ENCODE data around the gene ATF2. TPM values are rescaled to one million over a fixed set of nuclear protein-coding genes. Genes with fewer than 3 reads are reported as not detected.

The ATF2 gene
- polyA plus RNA-seq, 6 donors from 2014 or later, result 22.9 to 42.8 (median 35.4) TPM

DNA sequence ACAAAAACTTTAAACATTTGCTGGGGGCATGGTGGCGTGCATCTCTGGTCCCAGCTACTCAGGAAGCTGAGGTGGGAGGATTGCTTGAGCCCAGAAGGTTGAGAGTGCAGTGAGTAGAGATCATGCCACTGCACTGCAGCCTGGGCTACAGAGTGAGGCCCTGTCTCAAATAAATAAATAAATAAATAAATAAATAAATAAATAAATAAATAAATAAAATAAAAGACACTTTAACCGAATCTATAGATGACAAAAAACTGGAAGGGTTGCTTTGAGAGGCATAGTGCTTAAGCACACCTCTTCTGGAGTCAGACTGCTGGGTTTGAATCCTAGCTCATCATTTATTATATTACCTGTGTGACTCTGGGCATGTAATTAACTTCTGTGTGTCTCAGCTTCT is 141.6 kb downstream of the ATF2 start:
- Mint-ChIP-seq H3K36me3 (peaks cover 0 to 9% of the 10 kb centered on the region in 2 donors), H3K4me1 (no peaks in the 10 kb centered on the region), H3K27me3 (peaks cover 0 to 12% (median 0%) of the 10 kb centered on the region in 3 donors), H3K27ac (no peak overlapping the region), H3K4me3 (no peak overlapping the region), H3K9me3 (peaks cover 0 to 6% (median 3%) of the 10 kb centered on the region in 7 donors)
- no peak for ATAC-seq (ENCODE audit: low read depth in 2 of 2)
- no peak for DNase-seq

DNA sequence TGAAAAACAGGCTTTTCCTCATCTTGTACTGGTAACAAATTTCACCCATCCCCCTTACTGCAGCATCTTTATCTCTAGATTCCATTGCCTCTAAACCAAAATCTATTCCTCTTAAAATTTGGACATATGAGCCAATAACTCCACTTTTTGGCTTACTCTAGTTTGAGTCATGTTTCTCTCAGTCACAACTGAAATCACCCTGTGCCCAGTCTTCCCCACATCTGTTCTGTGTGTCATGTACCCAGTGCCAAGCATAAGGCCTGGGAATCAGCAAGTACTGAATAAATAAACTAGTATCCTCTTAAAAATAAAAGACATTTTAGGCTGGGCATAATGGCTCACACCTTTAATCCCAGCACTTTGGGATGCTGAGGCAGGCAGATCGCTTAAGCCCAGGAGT is 142.1 kb downstream of the ATF2 start:
- H3K36me3 Mint-ChIP-seq, result peaks cover 0 to 9% of the 10 kb centered on the region in 2 donors
- no peak for ATAC-seq (ENCODE audit: low read depth in 2 of 2)
- no peak overlapping the region for H3K4me3 Mint-ChIP-seq
- DNase-seq, result no peak
- no peak overlapping the region for H3K27ac Mint-ChIP-seq
- peaks cover 0 to 17% (median 0%) of the 10 kb centered on the region in 3 donors for H3K27me3 Mint-ChIP-seq
- H3K4me1 Mint-ChIP-seq, result no peaks in the 10 kb centered on the region
- peaks cover 0 to 6% (median 3%) of the 10 kb centered on the region in 7 donors for H3K9me3 Mint-ChIP-seq

DNA sequence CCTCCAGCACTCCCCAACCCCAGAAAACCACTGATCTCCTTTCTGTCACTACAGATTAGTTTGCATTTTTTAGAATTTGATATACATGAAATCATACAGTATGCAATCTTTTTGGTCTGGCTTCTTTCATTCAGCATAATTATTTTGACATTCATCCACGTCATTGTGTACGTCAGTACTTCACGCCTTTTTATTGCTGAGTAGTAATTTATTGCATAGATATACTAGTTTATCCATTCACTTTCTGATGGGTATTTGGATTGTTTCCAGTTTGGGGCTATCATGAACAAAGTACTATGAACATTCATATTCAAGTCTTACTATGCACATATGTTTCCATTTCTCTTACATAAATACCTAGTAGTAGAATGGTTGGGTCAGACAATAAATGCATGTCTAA is 142.8 kb downstream of the ATF2 start:
- Mint-ChIP-seq H3K36me3 (peaks cover 0 to 9% of the 10 kb centered on the region in 2 donors), H3K27ac (no peak overlapping the region), H3K4me3 (no peak overlapping the region), H3K27me3 (peaks cover 0 to 20% (median 0%) of the 10 kb centered on the region in 3 donors), H3K4me1 (no peaks in the 10 kb centered on the region), H3K9me3 (peaks cover 0 to 6% (median 3%) of the 10 kb centered on the region in 7 donors)
- no peak for DNase-seq
- no peak for ATAC-seq (ENCODE audit: low read depth in 2 of 2)

DNA sequence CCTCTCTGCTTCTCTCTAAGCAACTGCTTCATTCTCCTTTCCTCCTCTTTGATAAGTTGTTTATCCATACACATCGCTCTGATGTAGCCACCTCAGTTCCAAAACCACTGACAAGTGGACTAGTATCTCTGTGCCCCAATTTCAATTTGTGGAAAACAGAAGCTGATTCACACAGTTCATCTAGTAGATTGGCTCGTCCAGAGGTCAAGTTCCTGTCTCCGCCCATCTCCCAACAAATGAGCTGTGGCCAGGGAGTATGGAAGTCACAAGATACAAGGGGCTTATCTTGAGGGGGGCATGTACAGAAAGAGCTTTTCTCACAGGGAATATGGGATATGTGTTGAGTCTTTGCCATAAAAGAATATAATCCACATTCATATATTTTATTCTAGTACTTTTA is 145.1 kb downstream of the ATF2 start:
- H3K27ac Mint-ChIP-seq, result peak overlapping the region in 1 of 6 donors; percentile 51
- H3K9me3 Mint-ChIP-seq, result peaks cover 0 to 6% (median 3%) of the 10 kb centered on the region in 7 donors
- peaks cover 0 to 9% of the 10 kb centered on the region in 2 donors for H3K36me3 Mint-ChIP-seq
- no peak for DNase-seq
- H3K4me3 Mint-ChIP-seq, result no peak overlapping the region
- H3K4me1 Mint-ChIP-seq, result no peaks in the 10 kb centered on the region
- peaks cover 0 to 25% (median 0%) of the 10 kb centered on the region in 3 donors for H3K27me3 Mint-ChIP-seq
- no peak for ATAC-seq (ENCODE audit: low read depth in 2 of 2)

Other genes with a start within 250 kb of the ATF2 start
- gene CHN1, start 162.8 kb downstream of the ATF2 start, polyA plus RNA-seq (ENCODE audit: low read depth in 6 of 6), result under 1 TPM in 2 of 6 donors, not detected in 4; 0.31 to 0.78 TPM
- 100 to 1,000 TPM; 240 to 369 (median 311) TPM for gene ATP5MC3, start 13.5 kb upstream of the ATF2 start, polyA plus RNA-seq (ENCODE audit: low read depth in 6 of 6)